ENCODE measurements around the gene UBE2R2. TPM values are rescaled to one million over a fixed set of nuclear protein-coding genes. Genes with fewer than 3 reads are reported as not detected.

UBE2R2 gene
- polyA plus RNA-seq, 3 donors: 30.5 to 50.1 (median 37.2) TPM

- intact Hi-C loops (cut with micrococcal nuclease): loop anchor here in 1 of 2 donors (10.0 kb wide), 1 partner anchor 111 kb away; no protein-coding TSS in a partner anchor
Observed at GRCh38 chr9:33856247-33856646, 39.3 kb downstream of the UBE2R2 start.

DNA sequence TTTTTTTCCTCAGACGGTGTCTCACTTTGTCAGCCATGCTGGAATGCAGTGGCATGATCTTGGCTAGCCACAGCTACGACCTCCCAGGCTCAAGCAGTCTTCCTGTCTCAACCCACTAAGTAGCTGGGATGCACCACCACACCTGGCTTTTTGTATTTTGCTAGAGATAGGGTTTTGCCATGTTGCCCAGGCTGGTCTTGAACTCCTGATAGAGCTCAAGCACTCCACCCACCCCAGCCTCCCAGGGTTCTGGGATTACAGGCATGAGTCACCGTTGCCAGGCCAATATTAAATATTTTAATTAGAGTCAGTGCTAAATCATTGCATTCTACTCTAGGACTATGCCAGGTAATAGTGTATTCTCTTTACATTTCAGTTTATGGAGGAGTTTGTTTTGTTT, 41.5 kb downstream of the UBE2R2 start:
- H3K27ac Mint-ChIP-seq: peak overlapping the region in 4 of 7 donors; percentile 50 to 78 (median 62)
- H3K27me3 Mint-ChIP-seq (ENCODE audit: low read depth in 3 of 3): peaks cover 0 to 2% (median 0%) of the 10 kb centered on the region in 3 donors
- H3K4me3 Mint-ChIP-seq: no peak overlapping the region
- no peaks in the 10 kb centered on the region for H3K9me3 ChIP-seq (replicated peaks in 1 of 2; ENCODE audit: control insufficient read depth in 1 of 2, insufficient read depth in 1 of 2, low read length in 2 of 2)
- H4K20me1 ChIP-seq (ENCODE audit: insufficient read depth, low read length): peaks cover 100% of the 10 kb centered on the region
- DNase-seq: no peak
- intact Hi-C loops (cut with micrococcal nuclease): loop anchor here in 1 of 2 donors (10.0 kb wide), 1 partner anchor 114 kb away; no protein-coding TSS in a partner anchor
- peaks cover 0 to 12% of the 10 kb centered on the region in 2 donors for H3K36me3 ChIP-seq (replicated peaks in 1 of 2; ENCODE audit: control insufficient read depth in 1 of 2, insufficient read depth in 2 of 2, low read length in 2 of 2)
- H3K4me3 ChIP-seq (replicated peaks in 1 of 3; ENCODE audit: low read depth in 2 of 3, low read length in 3 of 3): no peak overlapping the region
- TF ChIP-seq, protein P1, sequence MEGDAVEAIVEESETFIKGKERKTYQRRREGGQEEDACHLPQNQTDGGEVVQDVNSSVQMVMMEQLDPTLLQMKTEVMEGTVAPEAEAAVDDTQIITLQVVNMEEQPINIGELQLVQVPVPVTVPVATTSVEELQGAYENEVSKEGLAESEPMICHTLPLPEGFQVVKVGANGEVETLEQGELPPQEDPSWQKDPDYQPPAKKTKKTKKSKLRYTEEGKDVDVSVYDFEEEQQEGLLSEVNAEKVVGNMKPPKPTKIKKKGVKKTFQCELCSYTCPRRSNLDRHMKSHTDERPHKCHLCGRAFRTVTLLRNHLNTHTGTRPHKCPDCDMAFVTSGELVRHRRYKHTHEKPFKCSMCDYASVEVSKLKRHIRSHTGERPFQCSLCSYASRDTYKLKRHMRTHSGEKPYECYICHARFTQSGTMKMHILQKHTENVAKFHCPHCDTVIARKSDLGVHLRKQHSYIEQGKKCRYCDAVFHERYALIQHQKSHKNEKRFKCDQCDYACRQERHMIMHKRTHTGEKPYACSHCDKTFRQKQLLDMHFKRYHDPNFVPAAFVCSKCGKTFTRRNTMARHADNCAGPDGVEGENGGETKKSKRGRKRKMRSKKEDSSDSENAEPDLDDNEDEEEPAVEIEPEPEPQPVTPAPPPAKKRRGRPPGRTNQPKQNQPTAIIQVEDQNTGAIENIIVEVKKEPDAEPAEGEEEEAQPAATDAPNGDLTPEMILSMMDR (IDR thresholded peaks at IDR 0.05): no peak
- no peaks in the 10 kb centered on the region for H3K9me3 Mint-ChIP-seq
- no peak overlapping the region for H3K9ac ChIP-seq (ENCODE audit: insufficient read depth, low read length, poor library complexity, severe bottlenecking)
- H3K27ac ChIP-seq (ENCODE audit: low read depth in 1 of 2, low read length in 2 of 2): peak overlapping the region in 1 of 2 donors; percentile 67
- WGBS (ENCODE audit: insufficient coverage): no CpG with 5 or more reads among the region's 3 CpGs
- H3K27me3 ChIP-seq (ENCODE audit: control insufficient read depth in 2 of 2, insufficient read depth in 2 of 2, low read length in 2 of 2): no peaks in the 10 kb centered on the region
- H3K4me1 ChIP-seq (ENCODE audit: control insufficient read depth in 1 of 2, insufficient read depth in 2 of 2, low read length in 2 of 2): peaks cover 6 to 11% of the 10 kb centered on the region in 2 donors
- H3K79me2 ChIP-seq (ENCODE audit: insufficient read depth, low read length): peaks cover 100% of the 10 kb centered on the region
- H3K4me1 Mint-ChIP-seq: peaks cover 21% of the 10 kb centered on the region
- H3K4me2 ChIP-seq (replicated peaks; ENCODE audit: extremely low read depth, low read length, poor library complexity, severe bottlenecking): no peak overlapping the region
- peaks cover 28 to 38% of the 10 kb centered on the region in 2 donors for H3K36me3 Mint-ChIP-seq
- H2AFZ ChIP-seq (ENCODE audit: insufficient read depth, low read depth, low read length, poor library complexity, severe bottlenecking): no peak overlapping the region

More at GRCh38 chr9:33856247-33856646, 39.3 kb downstream of the UBE2R2 start:
- no peaks in the 10 kb centered on the region for H3K27me3 Mint-ChIP-seq (ENCODE audit: low read depth in 3 of 3)
- Histone ChIP-seq H3K9ac (ENCODE audit: insufficient read depth, low read length, poor library complexity, severe bottlenecking) (no peak overlapping the region), H3K27me3 (ENCODE audit: control insufficient read depth in 2 of 2, insufficient read depth in 2 of 2, low read length in 2 of 2) (no peaks in the 10 kb centered on the region), H3K27ac (ENCODE audit: low read depth in 1 of 2, low read length in 2 of 2) (no peak overlapping the region), H2AFZ (ENCODE audit: insufficient read depth, low read depth, low read length, poor library complexity, severe bottlenecking) (no peak overlapping the region), H3K9me3 (replicated peaks in 1 of 2; ENCODE audit: control insufficient read depth in 1 of 2, insufficient read depth in 1 of 2, low read length in 2 of 2) (no peaks in the 10 kb centered on the region), H3K4me3 (replicated peaks in 1 of 3; ENCODE audit: low read depth in 2 of 3, low read length in 3 of 3) (no peak overlapping the region), H3K36me3 (replicated peaks in 1 of 2; ENCODE audit: control insufficient read depth in 1 of 2, insufficient read depth in 2 of 2, low read length in 2 of 2) (peaks cover 0 to 6% of the 10 kb centered on the region in 2 donors), H3K79me2 (ENCODE audit: insufficient read depth, low read length) (peaks cover 100% of the 10 kb centered on the region), H3K4me1 (ENCODE audit: control insufficient read depth in 1 of 2, insufficient read depth in 2 of 2, low read length in 2 of 2) (peaks cover 12 to 17% of the 10 kb centered on the region in 2 donors), H4K20me1 (ENCODE audit: insufficient read depth, low read length) (peaks cover 94% of the 10 kb centered on the region), H3K4me2 (replicated peaks; ENCODE audit: extremely low read depth, low read length, poor library complexity, severe bottlenecking) (no peak overlapping the region)
- TF ChIP-seq, protein P1 (IDR thresholded peaks at IDR 0.05): no peak
- DNase-seq: no peak
- H3K27ac Mint-ChIP-seq: peak overlapping the region in 1 of 7 donors; percentile 73
- peaks cover 22 to 24% of the 10 kb centered on the region in 2 donors for H3K36me3 Mint-ChIP-seq
- H3K9me3 Mint-ChIP-seq: no peaks in the 10 kb centered on the region
- peaks cover 30% of the 10 kb centered on the region for H3K4me1 Mint-ChIP-seq
- no peak overlapping the region for H3K4me3 Mint-ChIP-seq

Measured in CD14-positive monocyte (primary cell).